Activated CD8-positive, alpha-beta T cell treated with anti-CD3 and anti-CD28 coated beads, Interleukin-2, amount 10 ng/mL, durations not matched to agents 7 days and 5 days (primary cell): ENCODE results near the gene GSTA2. TPM values are rescaled to one million over a fixed set of nuclear protein-coding genes. Genes with fewer than 3 reads are reported as not detected.

Experiments used
- ATAC-seq: fragments of 150-1000 bp; cut with Tn5 transposase; one replicate; pipeline ENCODE4 v1.10.0; 2021; ENCODE audit warnings: moderate library complexity
- CTCF ChIA-PET: fragments of 350-600 bp; sonication (Branson Sonifier 250); formaldehyde crosslinking; loops from one replicate; lab custom pipeline; 2021; ENCODE audit warnings: antibody characterized with exemption; lab: Charles Lee
- POLR2A ChIA-PET: fragments of 350-600 bp; sonication (Branson Sonifier 250); formaldehyde crosslinking; loops from one replicate; lab custom pipeline; 2021; ENCODE audit warnings: antibody characterized with exemption; lab: Charles Lee
- DNase-seq: peaks from one replicate; pipeline ENCODE4 v3.0.0-alpha.2; 2020
- H3K27ac Mint-ChIP-seq: one replicate; pipeline ENCODE4 v1.8.0; 2021; ENCODE audit warnings: mild to moderate bottlenecking, mixed read lengths
- H3K27me3 Mint-ChIP-seq: one replicate; pipeline ENCODE4 v1.8.0; 2021; ENCODE audit warnings: low read depth, mixed read lengths
- H3K36me3 Mint-ChIP-seq: one replicate; pipeline ENCODE4 v1.8.0; 2021; ENCODE audit warnings: low read depth, mixed read lengths
- H3K4me1 Mint-ChIP-seq: one replicate; pipeline ENCODE4 v1.8.0; 2021; ENCODE audit warnings: low read depth, mixed read lengths
- H3K4me3 Mint-ChIP-seq: one replicate; pipeline ENCODE4 v1.8.0; 2021; ENCODE audit warnings: mild to moderate bottlenecking, mixed read lengths
- H3K9me3 Mint-ChIP-seq: one replicate; pipeline ENCODE4 v1.8.0; 2022; ENCODE audit warnings: mixed read lengths; ENCODE audit not compliant: insufficient read depth
- total RNA-seq, 2 experiments: library from RNA; stranded (reverse); gene quantifications; one replicate each; pipeline ENCODE4 v1.2.3, GENCODE V29; 2021

The GSTA2 gene
- total RNA-seq, 2 experiments from 2014 or later = not detected

DNA sequence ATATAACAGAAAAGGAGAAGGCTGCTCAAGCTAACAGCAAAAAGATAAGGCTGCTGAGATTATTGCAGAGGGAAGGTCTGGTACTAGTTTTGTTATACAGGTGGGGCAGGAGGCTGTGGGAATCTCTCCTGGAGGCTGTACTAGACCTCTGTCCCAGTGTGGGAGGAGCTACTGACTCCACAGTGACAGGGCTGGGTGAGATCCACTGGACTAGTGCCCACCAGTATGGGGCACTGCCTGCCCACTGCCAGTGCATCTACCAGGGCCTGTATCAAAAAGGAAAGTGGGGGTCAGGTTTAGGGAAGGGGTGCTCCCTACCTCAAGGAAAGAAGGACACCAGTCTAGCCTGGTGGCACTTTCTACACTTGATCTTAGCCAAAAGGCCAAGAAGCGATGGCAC is 30.1 kb downstream of the GSTA2 start:
- POLR2A ChIA-PET = no interaction called here
- no peak for ATAC-seq
- Mint-ChIP-seq H3K4me1 (no peaks in the 10 kb centered on the region), H3K4me3 (no peak overlapping the region), H3K36me3 (no peaks in the 10 kb centered on the region), H3K9me3 (no peaks in the 10 kb centered on the region), H3K27me3 (peaks cover 2% of the 10 kb centered on the region), H3K27ac (no peak overlapping the region)
- DNase-seq = no peak
- CTCF ChIA-PET = no interaction called here

GRCh38 chr6:52731719-52732118 is 31.6 kb downstream of the GSTA2 start:
- H3K4me3 Mint-ChIP-seq = no peak overlapping the region
- H3K4me1 Mint-ChIP-seq = no peaks in the 10 kb centered on the region
- no peaks in the 10 kb centered on the region for H3K9me3 Mint-ChIP-seq
- H3K36me3 Mint-ChIP-seq = no peaks in the 10 kb centered on the region
- CTCF ChIA-PET = no interaction called here
- peaks cover 2% of the 10 kb centered on the region for H3K27me3 Mint-ChIP-seq
- DNase-seq (no peak), ATAC-seq (no peak)
- no peak overlapping the region for H3K27ac Mint-ChIP-seq
- POLR2A ChIA-PET = no interaction called here

GRCh38 chr6:52729576-52729975 is 33.7 kb downstream of the GSTA2 start:
- H3K27ac Mint-ChIP-seq = no peak overlapping the region
- H3K4me3 Mint-ChIP-seq = no peak overlapping the region
- peaks cover 5% of the 10 kb centered on the region for H3K27me3 Mint-ChIP-seq
- ChIA-PET CTCF (no interaction called here), POLR2A (no interaction called here)
- H3K36me3 Mint-ChIP-seq = no peaks in the 10 kb centered on the region
- DNase-seq (no peak), ATAC-seq (no peak)
- H3K4me1 Mint-ChIP-seq = no peaks in the 10 kb centered on the region
- H3K9me3 Mint-ChIP-seq = no peaks in the 10 kb centered on the region

DNA sequence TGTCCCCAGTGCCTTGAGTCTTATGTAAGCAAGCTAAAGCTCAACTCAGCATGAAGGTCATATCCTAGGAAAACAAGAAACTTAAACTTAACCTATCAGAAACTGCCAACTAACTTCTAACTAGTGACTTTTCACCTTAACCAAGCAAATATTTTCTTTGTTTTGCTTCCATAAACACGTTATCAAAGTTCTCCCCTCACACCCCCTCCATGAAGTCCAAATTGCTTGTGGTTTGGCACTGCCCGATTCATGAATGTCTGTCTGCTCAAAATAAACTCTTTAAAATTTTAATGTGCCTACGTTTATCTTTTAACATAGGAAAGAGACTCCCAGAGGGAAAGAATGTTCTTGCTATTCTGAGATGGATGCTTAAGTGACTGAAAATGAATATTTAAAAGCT is 34.9 kb downstream of the GSTA2 start:
- no peaks in the 10 kb centered on the region for H3K36me3 Mint-ChIP-seq
- ChIA-PET CTCF (no interaction called here), POLR2A (no interaction called here)
- DNase-seq (no peak), ATAC-seq (no peak)
- H3K9me3 Mint-ChIP-seq = no peaks in the 10 kb centered on the region
- no peak overlapping the region for H3K27ac Mint-ChIP-seq
- no peak overlapping the region for H3K4me3 Mint-ChIP-seq
- H3K27me3 Mint-ChIP-seq = peaks cover 5% of the 10 kb centered on the region
- H3K4me1 Mint-ChIP-seq = no peaks in the 10 kb centered on the region

DNA sequence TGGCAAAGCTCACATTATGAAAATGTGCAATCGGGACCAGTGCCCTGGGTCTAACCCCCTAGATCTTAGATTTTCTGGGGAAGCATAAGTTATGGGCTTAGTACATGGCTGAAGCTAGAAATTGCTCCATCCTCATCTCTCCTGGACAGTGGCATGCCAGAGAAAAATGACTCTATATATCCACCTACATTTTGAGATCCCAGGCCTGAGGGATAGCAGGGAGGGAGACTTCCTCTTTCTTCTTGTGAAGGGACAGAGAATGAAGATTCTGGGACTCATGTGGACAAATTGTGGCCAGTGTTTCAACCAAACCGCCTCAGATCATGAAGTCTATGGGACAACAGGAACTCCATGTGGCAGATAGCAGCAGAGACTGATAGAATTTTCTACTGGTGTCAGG is 35.4 kb downstream of the GSTA2 start:
- Mint-ChIP-seq H3K9me3 (no peaks in the 10 kb centered on the region), H3K36me3 (no peaks in the 10 kb centered on the region), H3K4me3 (no peak overlapping the region), H3K27me3 (peaks cover 5% of the 10 kb centered on the region), H3K27ac (no peak overlapping the region), H3K4me1 (no peaks in the 10 kb centered on the region)
- POLR2A ChIA-PET = no interaction called here
- ATAC-seq (no peak), DNase-seq (no peak)
- CTCF ChIA-PET = no interaction called here

- DNase-seq (no peak), ATAC-seq (no peak)
- no peaks in the 10 kb centered on the region for H3K4me1 Mint-ChIP-seq
- H3K27me3 Mint-ChIP-seq = peaks cover 5% of the 10 kb centered on the region
- no peaks in the 10 kb centered on the region for H3K9me3 Mint-ChIP-seq
- CTCF ChIA-PET = no interaction called here
- H3K4me3 Mint-ChIP-seq = no peak overlapping the region
- POLR2A ChIA-PET = no interaction called here
- H3K36me3 Mint-ChIP-seq = no peaks in the 10 kb centered on the region
- H3K27ac Mint-ChIP-seq = no peak overlapping the region
Observed at GRCh38 chr6:52726741-52727535, 36.3 kb downstream of the GSTA2 start.

DNA sequence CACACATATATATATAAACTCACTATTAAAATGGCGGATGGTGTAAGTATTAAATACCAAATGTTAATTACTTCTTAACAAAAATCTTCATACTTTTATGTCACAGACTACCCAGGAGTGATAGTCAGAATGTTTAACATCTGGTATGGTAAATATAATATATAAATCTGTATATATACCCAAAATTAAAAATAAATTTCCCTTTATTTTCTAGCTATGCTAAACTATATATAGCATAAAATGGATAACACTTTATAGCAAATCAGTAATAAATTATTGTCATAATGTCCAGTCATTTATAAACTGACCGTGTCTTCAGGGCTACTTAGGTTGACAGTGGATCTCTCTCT is 37.1 kb downstream of the GSTA2 start:
- Mint-ChIP-seq H3K9me3 (no peaks in the 10 kb centered on the region), H3K36me3 (no peaks in the 10 kb centered on the region), H3K4me1 (no peaks in the 10 kb centered on the region), H3K27me3 (peaks cover 5% of the 10 kb centered on the region), H3K27ac (no peak overlapping the region), H3K4me3 (no peak overlapping the region)
- ATAC-seq (no peak), DNase-seq (no peak)
- POLR2A ChIA-PET = no interaction called here
- CTCF ChIA-PET = no interaction called here

GRCh38 chr6:52725535-52726192 is 37.6 kb downstream of the GSTA2 start:
- Mint-ChIP-seq H3K4me3 (no peak overlapping the region), H3K27ac (no peak overlapping the region), H3K4me1 (no peaks in the 10 kb centered on the region), H3K27me3 (peaks cover 5% of the 10 kb centered on the region), H3K9me3 (no peaks in the 10 kb centered on the region), H3K36me3 (no peaks in the 10 kb centered on the region)
- ATAC-seq (no peak), DNase-seq (no peak)
- ChIA-PET POLR2A (no interaction called here), CTCF (interaction anchor here (1.0 to 1.1 kb wide), 2 partner anchors 10 to 758 kb away, joined by 3 to 4 read pairs; no protein-coding TSS in a partner anchor)

DNA sequence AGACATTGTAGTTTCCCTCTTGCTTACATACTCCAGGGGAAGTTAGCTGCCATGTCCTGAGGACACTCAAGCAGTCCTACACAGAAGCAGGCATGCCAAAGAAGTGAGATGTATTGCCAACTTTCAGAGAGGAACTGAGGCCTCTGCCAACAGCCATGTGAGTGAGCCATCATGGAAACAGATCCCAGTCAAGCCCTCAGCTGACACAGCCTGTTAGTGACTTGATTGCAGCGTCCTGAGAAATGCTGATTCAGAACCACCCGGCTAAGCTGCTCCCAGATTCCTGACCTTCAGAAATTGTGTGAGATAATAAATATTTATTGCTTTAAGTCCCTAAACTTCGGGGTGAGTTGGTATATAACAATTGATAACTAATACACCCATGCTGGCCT is 38.1 kb downstream of the GSTA2 start:
- CTCF ChIA-PET = interaction anchor here (0.5 to 1.5 kb wide), 9 partner anchors 10 to 759 kb away, joined by 3 to 5 read pairs (median 3); no protein-coding TSS in a partner anchor
- H3K4me3 Mint-ChIP-seq = no peak overlapping the region
- H3K36me3 Mint-ChIP-seq = no peaks in the 10 kb centered on the region
- no peak for ATAC-seq
- POLR2A ChIA-PET = no interaction called here
- no peaks in the 10 kb centered on the region for H3K9me3 Mint-ChIP-seq
- DNase-seq = no peak
- peaks cover 5% of the 10 kb centered on the region for H3K27me3 Mint-ChIP-seq
- no peak overlapping the region for H3K27ac Mint-ChIP-seq
- no peaks in the 10 kb centered on the region for H3K4me1 Mint-ChIP-seq

GRCh38 chr6:52724406-52725121 is 38.7 kb downstream of the GSTA2 start:
- Mint-ChIP-seq H3K27ac (no peak overlapping the region), H3K4me3 (no peak overlapping the region), H3K36me3 (no peaks in the 10 kb centered on the region), H3K9me3 (no peaks in the 10 kb centered on the region), H3K4me1 (no peaks in the 10 kb centered on the region), H3K27me3 (peaks cover 5% of the 10 kb centered on the region)
- ATAC-seq (peak; percentile 81), DNase-seq (peak; percentile 64)
- ChIA-PET POLR2A (no interaction called here), CTCF (interaction anchor here (0.5 to 1.5 kb wide), 9 partner anchors 9 to 760 kb away, joined by 3 to 5 read pairs (median 3); no protein-coding TSS in a partner anchor)

- H3K4me1 Mint-ChIP-seq = no peaks in the 10 kb centered on the region
- H3K9me3 Mint-ChIP-seq = no peaks in the 10 kb centered on the region
- ATAC-seq = no peak
- no peak overlapping the region for H3K4me3 Mint-ChIP-seq
- POLR2A ChIA-PET = interaction anchor here (0.6 kb wide), 1 partner anchor 369 kb away, joined by 5 read pairs; no protein-coding TSS in a partner anchor
- H3K27me3 Mint-ChIP-seq = peaks cover 4% of the 10 kb centered on the region
- no peak overlapping the region for H3K27ac Mint-ChIP-seq
- CTCF ChIA-PET = interaction anchor here (0.9 to 1.5 kb wide), 3 partner anchors 15 to 154 kb away, joined by 3 to 5 read pairs (median 4); no protein-coding TSS in a partner anchor
- no peak for DNase-seq
- no peaks in the 10 kb centered on the region for H3K36me3 Mint-ChIP-seq
Observed at GRCh38 chr6:52724042-52724405, 39.3 kb downstream of the GSTA2 start.

DNA sequence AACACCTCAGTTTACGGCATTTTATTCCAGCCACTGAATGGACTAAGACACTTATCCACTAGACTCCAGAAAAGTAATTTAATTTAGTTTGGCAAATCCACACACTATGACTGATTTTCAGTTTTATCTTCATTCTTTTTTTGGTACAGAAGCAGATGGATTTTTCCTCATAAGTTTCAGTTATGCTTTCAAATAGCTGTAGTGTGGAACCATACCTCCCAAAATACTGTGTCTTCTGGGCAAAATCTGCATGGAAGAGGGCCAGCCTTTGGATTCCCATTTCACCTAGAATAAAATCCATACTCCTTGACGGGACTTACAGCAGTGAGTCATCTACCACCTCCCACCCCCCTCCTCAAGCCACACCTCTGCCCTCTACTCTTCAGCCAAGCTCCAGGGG is 43.0 kb downstream of the GSTA2 start:
- H3K4me3 Mint-ChIP-seq = no peak overlapping the region
- no peaks in the 10 kb centered on the region for H3K4me1 Mint-ChIP-seq
- H3K27ac Mint-ChIP-seq = no peak overlapping the region
- no peaks in the 10 kb centered on the region for H3K9me3 Mint-ChIP-seq
- H3K36me3 Mint-ChIP-seq = no peaks in the 10 kb centered on the region
- ATAC-seq (no peak), DNase-seq (no peak)
- POLR2A ChIA-PET = no interaction called here
- CTCF ChIA-PET = no interaction called here
- peaks cover 2% of the 10 kb centered on the region for H3K27me3 Mint-ChIP-seq
